A549 treated with GW870086 at 1 μM for 4 hours (cell line): ENCODE data around the gene HSPA12A. TPM values are rescaled to one million over a fixed set of nuclear protein-coding genes. Genes with fewer than 3 reads are reported as not detected.

Source experiments
- total RNA-seq: library from RNA; stranded (reverse); fragments of 200-300 nt; extraction: Qiagen RNA extraction; gene quantifications from 5 replicates; pipeline ENCODE4 v1.2.3, GENCODE V29; 2022; ENCODE audit warnings: low read depth

The HSPA12A gene, protein sequence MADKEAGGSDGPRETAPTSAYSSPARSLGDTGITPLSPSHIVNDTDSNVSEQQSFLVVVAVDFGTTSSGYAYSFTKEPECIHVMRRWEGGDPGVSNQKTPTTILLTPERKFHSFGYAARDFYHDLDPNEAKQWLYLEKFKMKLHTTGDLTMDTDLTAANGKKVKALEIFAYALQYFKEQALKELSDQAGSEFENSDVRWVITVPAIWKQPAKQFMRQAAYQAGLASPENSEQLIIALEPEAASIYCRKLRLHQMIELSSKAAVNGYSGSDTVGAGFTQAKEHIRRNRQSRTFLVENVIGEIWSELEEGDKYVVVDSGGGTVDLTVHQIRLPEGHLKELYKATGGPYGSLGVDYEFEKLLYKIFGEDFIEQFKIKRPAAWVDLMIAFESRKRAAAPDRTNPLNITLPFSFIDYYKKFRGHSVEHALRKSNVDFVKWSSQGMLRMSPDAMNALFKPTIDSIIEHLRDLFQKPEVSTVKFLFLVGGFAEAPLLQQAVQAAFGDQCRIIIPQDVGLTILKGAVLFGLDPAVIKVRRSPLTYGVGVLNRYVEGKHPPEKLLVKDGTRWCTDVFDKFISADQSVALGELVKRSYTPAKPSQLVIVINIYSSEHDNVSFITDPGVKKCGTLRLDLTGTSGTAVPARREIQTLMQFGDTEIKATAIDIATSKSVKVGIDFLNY
- total RNA-seq, result 9.3 to 12.5 TPM (median 11.2 TPM) in 5 replicates

GRCh38 chr10:116742367-116743265 is at the start of gene HSPA12A:
TSS of gene HSPA12A (minus strand) at chr10:116742566. CDS start at chr10:116742469, 97 bp downstream.

Other genes with a start within 250 kb of the HSPA12A start
- not detected in 5 replicates for gene PNLIP, start 196.6 kb downstream of the HSPA12A start, total RNA-seq
- gene PNLIPRP1, start 151.6 kb downstream of the HSPA12A start, total RNA-seq, result not detected in 5 replicates
- 0.09 TPM in 1 of 5 replicates, not detected in the others for gene PNLIPRP2, start 121.6 kb downstream of the HSPA12A start, total RNA-seq
- gene ENO4, start 106.9 kb upstream of the HSPA12A start, total RNA-seq, result 0.13 to 0.54 TPM (median 0.18 TPM) in 4 of 5 replicates, not detected in the other